GM12878 (cell line): ENCODE data around the gene GOLT1B. TPM values are rescaled to one million over a fixed set of nuclear protein-coding genes. Genes with fewer than 3 reads are reported as not detected.

Experiments
- BACH1 ChIP-seq: fragments of 450-650 bp; IDR thresholded peaks from 2 replicates; pipeline ENCODE4 v1.6.1; 2017; ENCODE audit warnings: mild to moderate bottlenecking, borderline replicate concordance
- CHD2 ChIP-seq: IDR thresholded peaks from 2 replicates; pipeline ENCODE4 v1.6.1; 2011; ENCODE audit warnings: low read depth, low read length, improper control_type of control experiment, borderline replicate concordance
- EGR1 ChIP-seq, 2 experiments: IDR thresholded peaks; 1 replicate in 1 of 2; 2 replicates in 1 of 2; pipeline ENCODE4 v1.6.1; 2011 to 2012; ENCODE audit warnings: low read depth in 2 of 2, low read length in 2 of 2, borderline replicate concordance in 1 of 2, mild to moderate bottlenecking in 1 of 2, moderate library complexity in 1 of 2
- ESRRA ChIP-seq: IDR thresholded peaks from 2 replicates; pipeline ENCODE4 v1.6.1; 2012; ENCODE audit warnings: mild to moderate bottlenecking, low read length, improper control_type of control experiment
- FOS ChIP-seq: IDR thresholded peaks from 3 replicates; pipeline ENCODE4 v1.6.1; 2011; ENCODE audit warnings: borderline replicate concordance; ENCODE audit not compliant: insufficient read length; ENCODE audit errors: extremely low read depth
- FOXM1 ChIP-seq: IDR thresholded peaks from 2 replicates; pipeline ENCODE4 v1.6.1; 2012; ENCODE audit warnings: low read depth, mild to moderate bottlenecking, inconsistent platforms, low read length, moderate library complexity
- LARP7 ChIP-seq: fragments of 450-650 bp; IDR thresholded peaks from 2 replicates; pipeline ENCODE4 v1.6.1; 2017; ENCODE audit warnings: mild to moderate bottlenecking
- MTA2 ChIP-seq: fragments of 450-650 bp; IDR thresholded peaks from 2 replicates; pipeline ENCODE4 v1.6.1; 2016; ENCODE audit warnings: low read depth, mild to moderate bottlenecking, moderate library complexity
- NFYB ChIP-seq: IDR thresholded peaks from 2 replicates; pipeline ENCODE4 v1.6.1; 2011; ENCODE audit warnings: low read depth, mild to moderate bottlenecking, low read length, improper control_type of control experiment, moderate library complexity; ENCODE audit not compliant: insufficient read depth
- PAX5 ChIP-seq: IDR thresholded peaks from 2 replicates; pipeline ENCODE4 v1.6.1; 2011; ENCODE audit warnings: low read depth, low read length, borderline replicate concordance
- POLR2A ChIP-seq: IDR thresholded peaks from 2 replicates; pipeline ENCODE4 v1.6.1; 2011; ENCODE audit warnings: low read depth, mild to moderate bottlenecking, low read length
- RCOR1 ChIP-seq: conservative IDR thresholded peaks from 2 replicates; pipeline ENCODE4 v1.6.1; 2012; ENCODE audit warnings: low read depth, low read length, improper control_type of control experiment
- SMAD5 ChIP-seq: IDR thresholded peaks from 2 replicates; pipeline ENCODE4 v1.6.1; 2016; ENCODE audit warnings: antibody characterized with exemption, low read depth
- SUZ12 ChIP-seq: fragments of 200-600 bp; sonication (generic); IDR thresholded peaks from one replicate; pipeline ENCODE4 v1.6.1; 2018; ENCODE audit warnings: antibody characterized with exemption, mild to moderate bottlenecking; ENCODE audit not compliant: unreplicated experiment
- USF2 ChIP-seq: IDR thresholded peaks from 2 replicates; pipeline ENCODE4 v1.6.1; 2011; ENCODE audit warnings: low read depth, low read length, improper control_type of control experiment, borderline replicate concordance
- YBX1 ChIP-seq: fragments of 450-650 bp; IDR thresholded peaks from 2 replicates; pipeline ENCODE4 v1.6.1; 2016; ENCODE audit warnings: antibody characterized with exemption
- ZNF207 ChIP-seq: fragments of 450-650 bp; IDR thresholded peaks from 2 replicates; pipeline ENCODE4 v1.6.1; 2014; ENCODE audit warnings: antibody characterized with exemption, mild to moderate bottlenecking, borderline replicate concordance
- polyA plus RNA-seq, 11 experiments: library from polyadenylated mRNA; depleted of rRNA in 4 of 11; unstranded in 6 of 11; stranded (reverse) in 5 of 11; fragments of >200 nt; fragmentation: Nextera tagmentation in 4 of 11; fragmentation: Illumina TruSeq in 1 of 11; extraction: Ambion mirVana in 4 of 11; extraction: Trizol in 1 of 11; gene quantifications; 1 replicate in 1 of 11; 2 replicates in 10 of 11; pipeline versions ENCODE4 v1.2.1 to v1.2.3, GENCODE V29; 2011 to 2016; ENCODE audit warnings: inconsistent platforms in 2 of 11, missing spikeins in 2 of 11, low read depth in 1 of 11
- total RNA-seq, 4 experiments: library from RNA; depleted of rRNA in 3 of 4; stranded (reverse); fragments of >200 nt in 3 of 4; fragmentation: Illumina TruSeq in 1 of 4; extraction: Trizol in 1 of 4; gene quantifications; 2 replicates each; pipeline versions ENCODE4 v1.2.1 to v1.2.3, GENCODE V29; 2013 to 2021
- TF ChIP-seq, protein P1 (sequence below): fragments of 450-650 bp; IDR thresholded peaks from 2 replicates; pipeline ENCODE4 v1.6.1; 2016; ENCODE audit warnings: mild to moderate bottlenecking
- TF ChIP-seq, protein P2 (sequence below): fragments of 450-650 bp; formaldehyde crosslinking; IDR thresholded peaks from 2 replicates; pipeline ENCODE4 v1.5.0; 2022; ENCODE audit warnings: mild to moderate bottlenecking, missing genetic modification characterization
- TF ChIP-seq, protein P3 (sequence below): IDR thresholded peaks from 2 replicates; pipeline ENCODE4 v1.6.1; 2011; ENCODE audit warnings: borderline replicate concordance, low read depth, mild to moderate bottlenecking, moderate library complexity, low read length; ENCODE audit not compliant: insufficient read depth, poor library complexity, severe bottlenecking
- TF ChIP-seq, protein P4 (sequence below): IDR thresholded peaks from 2 replicates; pipeline ENCODE4 v1.6.1; 2011; ENCODE audit warnings: mild to moderate bottlenecking, low read depth, low read length, moderate library complexity; ENCODE audit not compliant: insufficient replicate concordance

The GOLT1B gene
- total and polyA plus RNA-seq, 10 of the 15 experiments (the other 5 are each of a cell fraction or from before 2014, with no cell fraction given): 18.3 to 77.4 (median 32.9) TPM

GRCh38 chr12:21501258-21502163 is at the start of gene GOLT1B, which contains the start of gene RECQL (continued):
- TF ChIP-seq, protein P1, sequence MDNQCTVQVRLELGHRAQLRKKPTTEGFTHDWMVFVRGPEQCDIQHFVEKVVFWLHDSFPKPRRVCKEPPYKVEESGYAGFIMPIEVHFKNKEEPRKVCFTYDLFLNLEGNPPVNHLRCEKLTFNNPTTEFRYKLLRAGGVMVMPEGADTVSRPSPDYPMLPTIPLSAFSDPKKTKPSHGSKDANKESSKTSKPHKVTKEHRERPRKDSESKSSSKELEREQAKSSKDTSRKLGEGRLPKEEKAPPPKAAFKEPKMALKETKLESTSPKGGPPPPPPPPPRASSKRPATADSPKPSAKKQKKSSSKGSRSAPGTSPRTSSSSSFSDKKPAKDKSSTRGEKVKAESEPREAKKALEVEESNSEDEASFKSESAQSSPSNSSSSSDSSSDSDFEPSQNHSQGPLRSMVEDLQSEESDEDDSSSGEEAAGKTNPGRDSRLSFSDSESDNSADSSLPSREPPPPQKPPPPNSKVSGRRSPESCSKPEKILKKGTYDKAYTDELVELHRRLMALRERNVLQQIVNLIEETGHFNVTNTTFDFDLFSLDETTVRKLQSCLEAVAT: 0 out of 2 replicates have a peak, but pooled peaks have one; percentile 58
- TF ChIP-seq, protein P2, sequence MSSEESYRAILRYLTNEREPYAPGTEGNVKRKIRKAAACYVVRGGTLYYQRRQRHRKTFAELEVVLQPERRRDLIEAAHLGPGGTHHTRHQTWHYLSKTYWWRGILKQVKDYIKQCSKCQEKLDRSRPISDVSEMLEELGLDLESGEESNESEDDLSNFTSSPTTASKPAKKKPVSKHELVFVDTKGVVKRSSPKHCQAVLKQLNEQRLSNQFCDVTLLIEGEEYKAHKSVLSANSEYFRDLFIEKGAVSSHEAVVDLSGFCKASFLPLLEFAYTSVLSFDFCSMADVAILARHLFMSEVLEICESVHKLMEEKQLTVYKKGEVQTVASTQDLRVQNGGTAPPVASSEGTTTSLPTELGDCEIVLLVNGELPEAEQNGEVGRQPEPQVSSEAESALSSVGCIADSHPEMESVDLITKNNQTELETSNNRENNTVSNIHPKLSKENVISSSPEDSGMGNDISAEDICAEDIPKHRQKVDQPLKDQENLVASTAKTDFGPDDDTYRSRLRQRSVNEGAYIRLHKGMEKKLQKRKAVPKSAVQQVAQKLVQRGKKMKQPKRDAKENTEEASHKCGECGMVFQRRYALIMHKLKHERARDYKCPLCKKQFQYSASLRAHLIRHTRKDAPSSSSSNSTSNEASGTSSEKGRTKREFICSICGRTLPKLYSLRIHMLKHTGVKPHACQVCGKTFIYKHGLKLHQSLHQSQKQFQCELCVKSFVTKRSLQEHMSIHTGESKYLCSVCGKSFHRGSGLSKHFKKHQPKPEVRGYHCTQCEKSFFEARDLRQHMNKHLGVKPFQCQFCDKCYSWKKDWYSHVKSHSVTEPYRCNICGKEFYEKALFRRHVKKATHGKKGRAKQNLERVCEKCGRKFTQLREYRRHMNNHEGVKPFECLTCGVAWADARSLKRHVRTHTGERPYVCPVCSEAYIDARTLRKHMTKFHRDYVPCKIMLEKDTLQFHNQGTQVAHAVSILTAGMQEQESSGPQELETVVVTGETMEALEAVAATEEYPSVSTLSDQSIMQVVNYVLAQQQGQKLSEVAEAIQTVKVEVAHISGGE: no peak
- TF ChIP-seq NFYB (peak; percentile 99), FOS (peak; percentile 97), CHD2 (peak; percentile 89), RCOR1 (0 out of 2 replicates have a peak, but pooled peaks have one; percentile 63), MTA2 (no peak), BACH1 (no peak), SUZ12 (no peak), YBX1 (no peak), ESRRA (no peak; the same call in 1 of the 2 replicates), USF2 (no peak), FOXM1 (peak; percentile 83; the same call in 1 of the 2 replicates), ZNF207 (no peak; the same call in none of the 2 replicates), LARP7 (no peak), POLR2A (peak; percentile 87), EGR1 (IDR thresholded peaks at IDR 0.05; ENCODE audit: borderline replicate concordance in 1 of 2, low read depth in 2 of 2, low read length in 2 of 2) (peak; percentile 4 to 88), SMAD5 (peak; percentile 61; the same call in 1 of the 2 replicates), PAX5 (0 out of 2 replicates have a peak, but pooled peaks have one; percentile 3)
- TF ChIP-seq, protein P3, sequence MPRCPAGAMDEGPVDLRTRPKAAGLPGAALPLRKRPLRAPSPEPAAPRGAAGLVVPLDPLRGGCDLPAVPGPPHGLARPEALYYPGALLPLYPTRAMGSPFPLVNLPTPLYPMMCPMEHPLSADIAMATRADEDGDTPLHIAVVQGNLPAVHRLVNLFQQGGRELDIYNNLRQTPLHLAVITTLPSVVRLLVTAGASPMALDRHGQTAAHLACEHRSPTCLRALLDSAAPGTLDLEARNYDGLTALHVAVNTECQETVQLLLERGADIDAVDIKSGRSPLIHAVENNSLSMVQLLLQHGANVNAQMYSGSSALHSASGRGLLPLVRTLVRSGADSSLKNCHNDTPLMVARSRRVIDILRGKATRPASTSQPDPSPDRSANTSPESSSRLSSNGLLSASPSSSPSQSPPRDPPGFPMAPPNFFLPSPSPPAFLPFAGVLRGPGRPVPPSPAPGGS: no peak
- TF ChIP-seq, protein P4, sequence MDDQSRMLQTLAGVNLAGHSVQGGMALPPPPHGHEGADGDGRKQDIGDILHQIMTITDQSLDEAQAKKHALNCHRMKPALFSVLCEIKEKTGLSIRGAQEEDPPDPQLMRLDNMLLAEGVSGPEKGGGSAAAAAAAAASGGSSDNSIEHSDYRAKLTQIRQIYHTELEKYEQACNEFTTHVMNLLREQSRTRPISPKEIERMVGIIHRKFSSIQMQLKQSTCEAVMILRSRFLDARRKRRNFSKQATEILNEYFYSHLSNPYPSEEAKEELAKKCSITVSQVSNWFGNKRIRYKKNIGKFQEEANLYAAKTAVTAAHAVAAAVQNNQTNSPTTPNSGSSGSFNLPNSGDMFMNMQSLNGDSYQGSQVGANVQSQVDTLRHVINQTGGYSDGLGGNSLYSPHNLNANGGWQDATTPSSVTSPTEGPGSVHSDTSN: peak; percentile 63
